Mesodermal cell (in vitro differentiated cells): ENCODE measurements around the gene FAU.

Experiments
- H3K27ac ChIP-seq: 2 replicates; pipeline ENCODE4 v1.7.0; 2013; ENCODE audit warnings: mild to moderate bottlenecking, low read depth, low read length, moderate library complexity; ENCODE audit not compliant: severe bottlenecking
- H3K36me3 ChIP-seq: 2 replicates; pipeline ENCODE4 v1.7.1; 2013; ENCODE audit warnings: mild to moderate bottlenecking, low read length, moderate library complexity; ENCODE audit not compliant: control insufficient read depth, insufficient read depth
- H3K4me1 ChIP-seq: one replicate; pipeline ENCODE4 v1.7.1; 2013; ENCODE audit warnings: mild to moderate bottlenecking, low read length; ENCODE audit not compliant: insufficient read depth, control insufficient read depth, poor library complexity, severe bottlenecking
- H3K4me3 ChIP-seq: 2 replicates; pipeline ENCODE4 v1.7.0; 2013; ENCODE audit warnings: low read length, control low read depth, mild to moderate bottlenecking; ENCODE audit not compliant: insufficient read depth, poor library complexity, severe bottlenecking; ENCODE audit errors: extremely low read depth
- H3K9me3 ChIP-seq: 2 replicates; pipeline ENCODE4 v1.7.1; 2013; ENCODE audit warnings: mild to moderate bottlenecking, low read length, moderate library complexity; ENCODE audit not compliant: control insufficient read depth
- WGBS, 2 experiments: methylation state at CpG; one replicate each; pipeline ENCODE4 v1.1.5; 2013; ENCODE audit warnings: missing lambda C conversion rate in 2 of 2; ENCODE audit not compliant: insufficient coverage in 2 of 2; 5-methylcytosine and 5-hydroxymethylcytosine counted together

Gene FAU

GRCh38 chr11:65086809-65087208 is 35.1 kb downstream of the FAU start:
- peaks cover 17% of the 10 kb centered on the region for H3K4me1 ChIP-seq
- H3K4me3 ChIP-seq: no peak overlapping the region
- H3K9me3 ChIP-seq: no peaks in the 10 kb centered on the region
- H3K27ac ChIP-seq: no peak overlapping the region
- peaks cover 58% of the 10 kb centered on the region for H3K36me3 ChIP-seq
- WGBS, 2 experiments: 89 to 95% methylated on average over 5 to 6 of the region's 9 CpGs

DNA sequence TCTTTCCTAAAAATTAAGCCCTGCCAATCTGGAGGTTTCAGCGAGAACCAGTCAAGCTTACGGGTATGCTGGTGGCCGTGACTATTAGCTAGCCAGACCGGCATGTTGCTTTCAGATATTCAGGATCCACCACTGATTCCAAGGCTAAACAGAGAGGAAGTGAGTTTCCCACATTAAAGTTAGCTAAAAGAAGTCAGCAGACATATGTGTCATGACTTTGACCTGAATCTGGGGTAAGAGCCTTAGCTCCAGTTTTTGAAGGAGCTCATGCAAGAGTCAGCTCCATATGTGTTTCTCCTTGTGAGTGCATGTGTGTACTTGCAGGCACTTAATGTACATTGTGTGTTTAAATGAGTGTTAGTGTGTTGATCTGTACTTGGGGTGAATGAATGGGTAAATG is 36.5 kb downstream of the FAU start:
- Histone ChIP-seq H3K36me3 (peaks cover 72% of the 10 kb centered on the region), H3K4me1 (peaks cover 17% of the 10 kb centered on the region), H3K9me3 (no peaks in the 10 kb centered on the region), H3K27ac (no peak overlapping the region), H3K4me3 (peak overlapping the region; percentile 85)
- 97 to 100% methylated on average over 1 to 4 of the region's 4 CpGs for WGBS, 2 experiments

- H3K9me3 ChIP-seq: no peaks in the 10 kb centered on the region
- H3K4me1 ChIP-seq: peaks cover 17% of the 10 kb centered on the region
- H3K27ac ChIP-seq: peak overlapping the region; percentile 98
- H3K4me3 ChIP-seq: peak overlapping the region; percentile 85
- 55 to 57% methylated on average over 22 of the region's 23 CpGs for WGBS, 2 experiments
- peaks cover 75% of the 10 kb centered on the region for H3K36me3 ChIP-seq
Observed at GRCh38 chr11:65084598-65085375, 37.1 kb downstream of the FAU start.

GRCh38 chr11:65083834-65084597 is 37.9 kb downstream of the FAU start, which contains the start of the genes CDCA5 and ZFPL1:
Gene CDCA5, minus strand, starts transcription at chr11:65084040. Its CDS starts 62 bp downstream, at chr11:65083978.
Gene ZFPL1, plus strand, starts transcription at chr11:65084222. Its CDS starts 477 bp downstream, at chr11:65084699.
- peaks cover 74% of the 10 kb centered on the region for H3K36me3 ChIP-seq
- H3K4me3 ChIP-seq: peak within 1 kb of the TSS; percentile 85
- H3K4me1 ChIP-seq: peaks cover 17% of the 10 kb centered on the region
- peak within 1 kb of the TSS; percentile 98 for H3K27ac ChIP-seq
- 1% methylated on average over 50 to 59 of the region's 79 CpGs for WGBS, 2 experiments
- no peaks in the 10 kb centered on the region for H3K9me3 ChIP-seq

DNA sequence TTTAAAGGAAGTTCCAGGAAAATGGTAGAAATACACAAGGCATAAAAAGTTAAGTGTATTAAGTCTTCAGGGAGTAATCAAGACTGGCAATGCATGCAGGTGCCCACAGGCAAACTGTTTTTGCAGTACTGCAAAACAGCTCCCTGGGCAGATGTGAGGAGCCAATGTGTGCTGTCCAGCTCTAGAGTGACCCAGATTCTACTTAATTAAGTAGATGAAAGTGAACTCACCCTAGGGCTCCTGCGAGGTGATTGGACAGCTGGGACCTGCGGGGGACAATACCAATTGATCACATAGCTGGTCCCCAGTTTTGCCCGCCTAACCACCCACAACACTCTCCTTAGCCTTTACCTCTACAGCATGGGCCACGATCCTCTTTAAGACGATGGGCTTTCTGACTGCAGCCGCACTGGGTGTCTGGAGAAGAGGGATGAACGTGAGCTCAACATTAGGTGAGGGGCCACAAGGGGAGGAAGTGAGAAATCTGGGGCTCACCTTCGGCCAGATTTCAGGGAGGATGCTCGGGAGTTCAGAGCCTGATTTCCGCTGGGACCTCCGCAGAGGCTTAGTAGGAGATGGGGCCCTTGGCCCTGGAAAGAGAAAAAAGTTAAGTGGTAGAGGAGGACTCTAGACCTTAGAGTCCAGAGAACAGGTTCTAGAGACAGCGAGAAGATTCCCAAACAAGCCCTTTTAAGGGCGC is 38.6 kb downstream of the FAU start:
- peak overlapping the region; percentile 98 for H3K27ac ChIP-seq
- 1 to 4% methylated on average over 6 to 7 of the region's 13 CpGs for WGBS, 2 experiments
- H3K4me1 ChIP-seq: peaks cover 17% of the 10 kb centered on the region

GRCh38 chr11:65078786-65079342 is 43.1 kb downstream of the FAU start:
- 87 to 96% methylated on average over 5 to 9 of the region's 9 CpGs for WGBS, 2 experiments
- peaks cover 66% of the 10 kb centered on the region for H3K36me3 ChIP-seq

More for the DNA sequence above, 38.6 kb downstream of the FAU start:
- Histone ChIP-seq H3K36me3 (peaks cover 74% of the 10 kb centered on the region), H3K4me3 (peak overlapping the region; percentile 85), H3K9me3 (no peaks in the 10 kb centered on the region)

DNA sequence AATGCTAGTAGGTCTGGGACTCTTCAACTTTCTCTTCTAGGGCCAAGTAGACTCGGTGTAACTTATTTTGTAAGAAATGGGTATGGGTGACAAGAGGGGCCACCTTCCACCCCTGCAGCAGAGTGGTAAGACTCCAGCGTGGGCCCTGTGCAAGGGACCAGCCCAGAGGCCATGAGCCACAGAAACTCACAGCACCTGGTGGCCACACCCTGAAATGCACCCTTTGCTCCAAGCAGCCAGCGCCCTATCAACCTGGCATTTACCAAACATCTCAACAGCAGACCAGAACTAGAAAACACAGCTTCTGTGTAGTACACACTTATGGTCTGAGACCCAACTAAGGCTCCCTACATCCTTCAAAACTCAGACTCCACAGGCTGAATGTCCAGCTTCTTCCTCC is 43.8 kb downstream of the FAU start:
- Histone ChIP-seq H3K27ac (no peak overlapping the region), H3K9me3 (no peaks in the 10 kb centered on the region), H3K4me1 (peaks cover 7% of the 10 kb centered on the region), H3K4me3 (no peak overlapping the region), H3K36me3 (peaks cover 66% of the 10 kb centered on the region)
- WGBS, 2 experiments: 90 to 100% methylated on average over 2 to 3 of the region's 3 CpGs

More at GRCh38 chr11:65078786-65079342, 43.1 kb downstream of the FAU start:
- Histone ChIP-seq H3K27ac (no peak overlapping the region), H3K9me3 (no peaks in the 10 kb centered on the region), H3K4me1 (peaks cover 9% of the 10 kb centered on the region), H3K4me3 (no peak overlapping the region)

GRCh38 chr11:65077451-65077850 is 44.5 kb downstream of the FAU start:
- Histone ChIP-seq H3K27ac (no peak overlapping the region), H3K36me3 (peaks cover 62% of the 10 kb centered on the region), H3K4me3 (no peak overlapping the region), H3K4me1 (no peaks in the 10 kb centered on the region), H3K9me3 (no peaks in the 10 kb centered on the region)
- WGBS, 2 experiments: 89 to 92% methylated on average over 2 to 4 of the region's 4 CpGs

- Histone ChIP-seq H3K36me3 (peaks cover 16% of the 10 kb centered on the region), H3K4me1 (no peaks in the 10 kb centered on the region), H3K9me3 (no peaks in the 10 kb centered on the region), H3K4me3 (no peak overlapping the region), H3K27ac (no peak overlapping the region)
- WGBS, 2 experiments: 80 to 100% methylated on average over 1 of the region's 1 CpG
Observed at GRCh38 chr11:65072631-65072966, 49.3 kb downstream of the FAU start.

DNA sequence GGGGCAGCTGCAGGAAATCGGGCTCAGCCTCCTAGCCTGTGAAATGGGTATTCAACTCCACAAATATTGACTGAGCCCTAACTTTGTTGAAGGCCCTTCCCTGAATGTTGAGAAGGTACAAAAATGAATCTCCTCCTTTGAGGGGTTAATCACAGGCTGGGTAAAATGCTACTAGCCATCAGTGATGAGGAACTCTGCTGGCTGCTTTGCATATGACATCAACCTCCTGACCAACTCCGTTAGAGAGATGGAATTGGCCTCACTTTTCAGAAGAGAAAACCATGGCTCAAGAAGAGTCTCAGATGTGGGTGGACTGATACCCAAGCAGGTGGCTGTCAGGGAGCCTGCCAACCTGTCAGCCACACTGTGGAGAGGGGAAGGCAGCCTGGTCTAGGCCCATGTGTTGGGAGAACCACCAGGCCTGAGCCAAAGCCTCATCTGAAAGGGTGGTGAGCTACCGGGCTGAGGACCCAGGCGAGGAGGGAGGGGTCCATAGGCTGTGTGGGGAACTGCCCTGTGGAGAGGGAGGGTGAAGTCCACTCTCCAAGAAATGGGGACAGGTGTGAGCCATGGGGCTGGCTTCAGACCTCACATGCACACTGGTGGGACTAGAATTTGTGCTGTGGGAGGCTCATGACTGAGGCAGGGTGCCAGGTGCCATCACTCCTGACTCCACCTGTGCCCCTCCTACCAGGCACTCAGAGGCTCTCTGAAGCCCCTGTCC is 49.9 kb downstream of the FAU start:
- Histone ChIP-seq H3K36me3 (peaks cover 14% of the 10 kb centered on the region), H3K4me1 (no peaks in the 10 kb centered on the region), H3K27ac (no peak overlapping the region), H3K9me3 (no peaks in the 10 kb centered on the region), H3K4me3 (no peak overlapping the region)
- 83 to 93% methylated on average over 2 to 3 of the region's 4 CpGs for WGBS, 2 experiments
